Activated naive CD8-positive, alpha-beta T cell treated with anti-CD3 and anti-CD28 coated beads for 36 hours (primary cell): ENCODE results near the gene RPL31. TPM values are rescaled to one million over a fixed set of nuclear protein-coding genes. Genes with fewer than 3 reads are reported as not detected.
"Not testable (repeated sequence)": the region's sequence is repeated elsewhere in the genome, so short reads cannot be mapped to it uniquely, and the experiment has no call there.

ENCODE experiments used
- DNase-seq: peaks from one replicate; pipeline ENCODE4 v3.0.0; 2021
- H3K27ac Mint-ChIP-seq: one replicate; pipeline ENCODE4 v1.8.0; 2022; ENCODE audit warnings: mild to moderate bottlenecking, moderate library complexity, mixed read lengths
- H3K27me3 Mint-ChIP-seq: one replicate; pipeline ENCODE4 v1.8.0; 2022; ENCODE audit warnings: mild to moderate bottlenecking, mixed read lengths
- H3K36me3 Mint-ChIP-seq: one replicate; pipeline ENCODE4 v1.8.0; 2021; ENCODE audit warnings: mild to moderate bottlenecking, mixed read lengths
- H3K4me1 Mint-ChIP-seq: one replicate; pipeline ENCODE4 v1.8.0; 2021; ENCODE audit warnings: mixed read lengths
- H3K4me3 Mint-ChIP-seq: one replicate; pipeline ENCODE4 v1.8.0; 2022; ENCODE audit warnings: mild to moderate bottlenecking, moderate library complexity, mixed read lengths
- H3K9me3 Mint-ChIP-seq: one replicate; pipeline ENCODE4 v1.8.0; 2022; ENCODE audit warnings: mixed read lengths
- total RNA-seq, 2 experiments: library from RNA; stranded (reverse); gene quantifications; one replicate each; pipeline ENCODE4 v1.2.3, GENCODE V29; 2021

The RPL31 gene
- total RNA-seq, 2 experiments from 2014 or later, result 1,614 to 1,628 TPM

- Mint-ChIP-seq H3K4me3 (no peak overlapping the region), H3K4me1 (peaks cover 3% of the 10 kb centered on the region), H3K27me3 (no peaks in the 10 kb centered on the region), H3K9me3 (no peaks in the 10 kb centered on the region), H3K36me3 (no peaks in the 10 kb centered on the region), H3K27ac (no peak overlapping the region)
- DNase-seq, result no peak
These were observed 39.3 kb downstream of the RPL31 start for GRCh38 chr2:101041413-101041812.

DNA sequence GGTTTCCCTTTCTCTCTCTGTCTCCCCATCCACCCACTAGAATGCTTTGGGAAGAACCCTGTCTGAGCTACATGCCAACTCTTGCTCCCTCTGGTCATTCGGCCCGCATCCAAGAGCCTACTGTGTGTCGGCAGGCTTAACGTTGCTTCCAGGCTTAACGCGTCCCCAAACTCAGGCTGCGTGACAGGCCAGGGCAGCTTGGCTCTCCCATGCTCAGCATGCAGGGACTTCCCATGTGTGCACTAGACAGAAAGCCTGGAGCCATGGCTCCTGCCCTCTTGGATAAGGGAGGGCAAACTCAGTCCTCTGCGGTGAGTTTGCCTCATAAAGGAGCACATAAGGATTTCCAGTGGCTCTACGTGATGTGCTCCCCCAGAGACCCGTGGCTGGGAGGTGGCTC, 43.2 kb downstream of the RPL31 start:
- no peak for DNase-seq
- Mint-ChIP-seq H3K4me1 (no peaks in the 10 kb centered on the region), H3K36me3 (no peaks in the 10 kb centered on the region), H3K9me3 (no peaks in the 10 kb centered on the region), H3K27ac (no peak overlapping the region), H3K27me3 (no peaks in the 10 kb centered on the region), H3K4me3 (no peak overlapping the region)

GRCh38 chr2:101047075-101047766, 45.1 kb downstream of the RPL31 start:
- no peaks in the 10 kb centered on the region for H3K36me3 Mint-ChIP-seq
- H3K27ac Mint-ChIP-seq, result no peak overlapping the region
- H3K9me3 Mint-ChIP-seq, result no peaks in the 10 kb centered on the region
- DNase-seq, result no peak
- H3K4me1 Mint-ChIP-seq, result no peaks in the 10 kb centered on the region
- no peak overlapping the region for H3K4me3 Mint-ChIP-seq
- no peaks in the 10 kb centered on the region for H3K27me3 Mint-ChIP-seq

- no peak for DNase-seq
- Mint-ChIP-seq H3K27me3 (no peaks in the 10 kb centered on the region), H3K4me3 (no peak overlapping the region), H3K27ac (no peak overlapping the region), H3K4me1 (no peaks in the 10 kb centered on the region), H3K36me3 (no peaks in the 10 kb centered on the region), H3K9me3 (no peaks in the 10 kb centered on the region)
These were observed 45.7 kb downstream of the RPL31 start for GRCh38 chr2:101047774-101048173.

DNA sequence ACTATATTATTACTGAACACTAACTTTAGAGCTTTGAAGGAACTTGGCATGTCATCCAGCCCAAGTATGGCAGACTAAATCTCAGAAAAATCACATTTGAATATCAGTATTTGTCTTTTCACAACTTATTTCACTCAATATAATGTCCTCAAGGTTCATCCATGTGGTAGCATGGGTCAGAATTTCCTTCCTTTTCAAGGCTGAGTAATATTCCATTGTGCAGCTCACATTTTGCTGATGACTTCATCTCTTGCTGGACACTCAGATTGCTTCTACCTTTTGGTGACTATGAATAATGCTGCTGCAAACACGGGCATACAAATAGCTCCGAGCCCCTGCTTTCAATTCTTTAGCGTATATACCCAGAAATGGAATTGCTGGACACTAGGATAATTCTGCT, 46.7 kb downstream of the RPL31 start:
- H3K9me3 Mint-ChIP-seq, result no peaks in the 10 kb centered on the region
- no peak for DNase-seq
- H3K4me3 Mint-ChIP-seq, result no peak overlapping the region
- no peaks in the 10 kb centered on the region for H3K27me3 Mint-ChIP-seq
- no peak overlapping the region for H3K27ac Mint-ChIP-seq
- no peaks in the 10 kb centered on the region for H3K36me3 Mint-ChIP-seq
- no peaks in the 10 kb centered on the region for H3K4me1 Mint-ChIP-seq

DNA sequence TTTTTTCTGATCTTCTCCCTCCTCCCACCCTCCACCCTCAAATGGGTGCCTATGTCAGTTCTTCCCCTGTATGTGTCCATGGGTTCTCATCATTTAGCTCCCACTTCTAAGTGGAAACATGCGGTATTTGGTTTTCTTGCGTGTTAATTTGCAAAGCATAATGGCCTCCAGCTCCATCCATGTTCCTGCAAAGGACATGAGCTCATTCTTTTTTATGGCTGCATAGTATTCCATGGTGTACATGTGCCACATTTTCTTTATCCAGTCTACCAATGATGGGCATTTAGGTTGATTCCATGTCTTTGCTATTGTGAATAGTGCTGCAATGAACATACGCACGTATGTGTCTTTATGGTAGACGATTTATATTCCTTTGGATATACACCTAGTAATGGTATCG, 48.8 kb downstream of the RPL31 start:
- not testable (repeated sequence) for H3K27me3 Mint-ChIP-seq, H3K36me3 Mint-ChIP-seq, DNase-seq, H3K9me3 Mint-ChIP-seq, H3K4me3 Mint-ChIP-seq, H3K27ac Mint-ChIP-seq, H3K4me1 Mint-ChIP-seq

DNA sequence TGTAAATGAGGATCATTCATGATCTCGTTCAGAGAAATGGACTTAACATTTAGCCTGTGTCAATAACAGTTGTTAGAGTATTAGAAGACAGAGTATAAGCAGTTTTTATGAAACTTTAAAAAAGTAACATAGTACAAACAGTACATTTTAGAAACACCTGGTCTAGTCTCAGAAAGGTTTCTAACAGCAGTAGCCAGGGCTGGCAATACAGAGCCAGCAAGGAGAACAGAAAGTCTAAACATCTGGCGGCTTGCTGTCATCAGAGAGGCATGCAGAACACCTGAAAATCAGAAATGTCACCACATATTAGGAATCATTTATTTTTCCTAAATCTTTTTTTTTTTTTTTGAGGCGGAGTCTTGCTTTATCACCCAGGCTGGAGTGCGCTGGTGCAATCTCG, 50.1 kb downstream of the RPL31 start:
- H3K4me3 Mint-ChIP-seq, result no peak overlapping the region
- no peaks in the 10 kb centered on the region for H3K36me3 Mint-ChIP-seq
- no peak for DNase-seq
- no peak overlapping the region for H3K27ac Mint-ChIP-seq
- no peaks in the 10 kb centered on the region for H3K27me3 Mint-ChIP-seq
- no peaks in the 10 kb centered on the region for H3K9me3 Mint-ChIP-seq
- H3K4me1 Mint-ChIP-seq, result no peaks in the 10 kb centered on the region

GRCh38 chr2:101053117-101053516, 51.0 kb downstream of the RPL31 start:
- Mint-ChIP-seq H3K36me3 (no peaks in the 10 kb centered on the region), H3K9me3 (no peaks in the 10 kb centered on the region), H3K27ac (no peak overlapping the region), H3K4me1 (no peaks in the 10 kb centered on the region), H3K27me3 (no peaks in the 10 kb centered on the region), H3K4me3 (no peak overlapping the region)
- no peak for DNase-seq

Other genes with a start within 250 kb of the RPL31 start
- gene NPAS2, start 182.2 kb upstream of the RPL31 start, total RNA-seq, result 1 to 10 TPM; 7.3 to 9.3 TPM
- gene TBC1D8, start 149.1 kb downstream of the RPL31 start, total RNA-seq, result 1 to 10 TPM; 2.0 to 2.1 TPM